Mucosa of stomach (tissue), 1 donor: ENCODE measurements around the gene TMEM63A.
"Not testable (repeated sequence)": the region's sequence is repeated elsewhere in the genome, so short reads cannot be mapped to it uniquely, and the experiment has no call there.

Experiments used
- H3K27me3 ChIP-seq: one replicate; pipeline ENCODE4 v1.7.0; 2013; ENCODE audit warnings: mild to moderate bottlenecking, low read length; ENCODE audit not compliant: control insufficient read depth, insufficient read depth
- H3K36me3 ChIP-seq: one replicate; pipeline ENCODE4 v1.7.0; 2013; ENCODE audit warnings: low read length; ENCODE audit not compliant: control insufficient read depth, insufficient read depth
- H3K4me1 ChIP-seq: one replicate; pipeline ENCODE4 v1.7.0; 2013; ENCODE audit warnings: mild to moderate bottlenecking, low read length; ENCODE audit not compliant: control insufficient read depth, insufficient read depth
- H3K4me3 ChIP-seq: one replicate; pipeline ENCODE4 v1.7.0; 2013; ENCODE audit warnings: low read length
- H3K9ac ChIP-seq: one replicate; pipeline ENCODE4 v1.7.0; 2013; ENCODE audit warnings: mild to moderate bottlenecking, low read length, moderate library complexity
- H3K9me3 ChIP-seq: one replicate; pipeline ENCODE4 v1.7.0; 2013; ENCODE audit warnings: mild to moderate bottlenecking, low read length, moderate library complexity; ENCODE audit not compliant: control insufficient read depth
- donor health status: Pancreatic carcinoma.

The TMEM63A gene

GRCh38 chr1:225816643-225817538 lies 65.3 kb downstream of the TMEM63A start:
- no peaks in the 10 kb centered on the region for H3K36me3 ChIP-seq
- H3K4me3 ChIP-seq, result peak overlapping the region; percentile 2
- peak overlapping the region; percentile 71 for H3K9ac ChIP-seq
- H3K27me3 ChIP-seq, result no peaks in the 10 kb centered on the region
- no peaks in the 10 kb centered on the region for H3K9me3 ChIP-seq
- H3K4me1 ChIP-seq, result peaks cover 77% of the 10 kb centered on the region

- Histone ChIP-seq H3K9me3 (no peaks in the 10 kb centered on the region), H3K4me3 (no peak overlapping the region), H3K36me3 (no peaks in the 10 kb centered on the region), H3K9ac (no peak overlapping the region), H3K27me3 (no peaks in the 10 kb centered on the region), H3K4me1 (peaks cover 81% of the 10 kb centered on the region)
Measured at GRCh38 chr1:225815526-225816178, 66.5 kb downstream of the TMEM63A start.

GRCh38 chr1:225815090-225815489 lies 67.1 kb downstream of the TMEM63A start:
- not testable (repeated sequence) for H3K27me3 ChIP-seq, H3K4me3 ChIP-seq, H3K36me3 ChIP-seq, H3K9me3 ChIP-seq
- H3K4me1 ChIP-seq, result peaks cover 75% of the 10 kb centered on the region
- peak overlapping the region; percentile 10 for H3K9ac ChIP-seq

- H3K9ac ChIP-seq, result peak overlapping the region; percentile 10
- H3K27me3 ChIP-seq, result no peaks in the 10 kb centered on the region
- no peak overlapping the region for H3K4me3 ChIP-seq
- H3K9me3 ChIP-seq, result no peaks in the 10 kb centered on the region
- H3K4me1 ChIP-seq, result peaks cover 68% of the 10 kb centered on the region
- no peaks in the 10 kb centered on the region for H3K36me3 ChIP-seq
Measured at GRCh38 chr1:225814381-225814780, 67.8 kb downstream of the TMEM63A start.

GRCh38 chr1:225813214-225813964 lies 68.8 kb downstream of the TMEM63A start:
- Histone ChIP-seq H3K27me3 (no peaks in the 10 kb centered on the region), H3K36me3 (no peaks in the 10 kb centered on the region), H3K4me3 (no peak overlapping the region), H3K4me1 (peaks cover 63% of the 10 kb centered on the region), H3K9ac (peak overlapping the region; percentile 31), H3K9me3 (no peaks in the 10 kb centered on the region)

GRCh38 chr1:225812488-225813213 lies 69.5 kb downstream of the TMEM63A start:
- Histone ChIP-seq H3K36me3 (no peaks in the 10 kb centered on the region), H3K9ac (no peak overlapping the region), H3K9me3 (no peaks in the 10 kb centered on the region), H3K4me1 (peaks cover 56% of the 10 kb centered on the region), H3K27me3 (no peaks in the 10 kb centered on the region), H3K4me3 (no peak overlapping the region)

- Histone ChIP-seq H3K4me3 (no peak overlapping the region), H3K9ac (no peak overlapping the region), H3K9me3 (no peaks in the 10 kb centered on the region), H3K27me3 (no peaks in the 10 kb centered on the region), H3K36me3 (no peaks in the 10 kb centered on the region), H3K4me1 (peaks cover 48% of the 10 kb centered on the region)
Measured at GRCh38 chr1:225811622-225812487, 70.3 kb downstream of the TMEM63A start.

- not testable (repeated sequence) for H3K9me3 ChIP-seq, H3K4me3 ChIP-seq, H3K27me3 ChIP-seq, H3K36me3 ChIP-seq
- Histone ChIP-seq H3K4me1 (peaks cover 40% of the 10 kb centered on the region), H3K9ac (peak overlapping the region; percentile 50)
Measured at GRCh38 chr1:225810579-225811538, 71.3 kb downstream of the TMEM63A start.

GRCh38 chr1:225809842-225810578 lies 72.2 kb downstream of the TMEM63A start, which contains the start of gene EPHX1:
Gene EPHX1, plus strand, starts transcription at chr1:225810124. Its CDS starts 18,606 bp downstream, at chr1:225828730.
- no peaks in the 10 kb centered on the region for H3K9me3 ChIP-seq
- peaks cover 40% of the 10 kb centered on the region for H3K4me1 ChIP-seq
- no peaks in the 10 kb centered on the region for H3K36me3 ChIP-seq
- H3K27me3 ChIP-seq, result no peaks in the 10 kb centered on the region
- no peak within 1 kb of the TSS for H3K4me3 ChIP-seq
- H3K9ac ChIP-seq, result peak within 1 kb of the TSS; percentile 50

- Histone ChIP-seq H3K27me3 (no peaks in the 10 kb centered on the region), H3K9ac (no peak overlapping the region), H3K4me3 (no peak overlapping the region), H3K9me3 (no peaks in the 10 kb centered on the region), H3K4me1 (peaks cover 22% of the 10 kb centered on the region), H3K36me3 (no peaks in the 10 kb centered on the region)
Measured at GRCh38 chr1:225808136-225808535, 74.0 kb downstream of the TMEM63A start.
